NCI-H2029 (cell line): ENCODE measurements around the gene FKBP8.
A peak's percentile ranks its signal among the peaks of the same experiment; 100 is the strongest.

ENCODE experiments used
- DNase-seq: peaks from one replicate; lab custom pipeline; 2025; lab: John Stamatoyannopoulos, UW

Gene FKBP8

DNA sequence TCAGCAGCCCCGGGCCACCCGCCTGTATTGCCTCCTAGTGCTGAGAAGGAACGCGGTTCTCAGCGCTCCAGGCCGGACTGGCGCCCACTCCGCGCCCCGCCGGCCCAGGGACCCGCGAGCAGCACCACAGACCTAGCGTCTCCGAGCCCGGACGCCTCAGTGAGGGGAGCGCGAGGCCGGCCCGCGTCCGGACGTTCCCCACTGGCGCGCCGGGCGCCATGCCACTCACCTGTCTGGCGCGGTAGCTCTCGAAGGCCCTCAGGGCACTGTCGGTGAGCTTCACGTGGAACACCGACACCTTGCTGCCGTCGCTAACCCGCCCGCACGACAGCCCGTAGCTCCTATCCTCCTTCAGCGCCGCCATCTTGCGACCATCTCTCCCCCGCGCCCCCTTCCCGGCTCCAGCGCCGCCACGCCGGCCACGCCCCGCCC, 21.7 kb downstream of the FKBP8 start, which contains the start of gene ELL:
Gene ELL (minus strand): TSS at position 379 of the 432 bp plus-strand sequence. CDS start 15 bp downstream, at position 364.
- DNase-seq, result no peak

DNA sequence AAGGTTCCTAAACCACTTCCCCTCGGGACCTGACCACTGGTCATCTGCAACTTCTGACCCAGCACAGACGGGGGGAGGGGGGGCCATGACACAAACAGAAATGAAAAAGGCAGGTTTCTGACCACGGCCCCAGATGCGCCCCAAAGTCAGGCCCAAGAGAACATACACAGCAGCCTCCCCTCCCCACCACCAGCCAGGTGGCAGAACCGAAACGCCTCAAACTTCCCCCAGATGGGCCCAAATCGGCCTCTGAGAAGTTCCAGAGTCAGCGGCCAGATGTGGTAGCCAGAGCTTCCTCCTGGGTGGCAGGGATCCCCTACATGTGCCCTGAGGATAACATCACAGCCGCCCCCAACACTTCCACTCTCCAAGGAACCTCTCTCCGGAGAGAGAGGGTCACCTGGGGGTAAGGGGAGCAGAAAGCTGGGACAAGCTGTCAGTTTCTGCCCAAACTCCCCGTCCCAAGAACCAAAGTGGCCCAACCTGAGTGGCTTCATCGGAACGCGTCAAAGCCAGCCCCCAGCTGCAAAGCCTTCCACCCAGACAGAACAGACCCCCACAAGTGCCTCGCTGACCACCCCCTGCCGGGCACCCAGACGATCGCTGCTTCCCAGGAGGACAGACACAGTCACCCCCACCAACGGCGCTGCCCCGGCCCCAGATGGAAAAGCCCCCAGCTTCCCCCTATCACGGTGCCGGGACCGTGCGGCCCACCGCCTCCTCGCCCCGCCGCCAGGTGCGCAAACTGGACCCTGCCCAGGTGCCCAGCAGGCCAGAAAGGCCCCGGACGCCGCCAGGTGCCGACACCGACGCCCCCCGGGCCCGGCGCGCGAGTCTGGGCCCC, 22.3 kb downstream of the FKBP8 start:
- no peak for DNase-seq

DNA sequence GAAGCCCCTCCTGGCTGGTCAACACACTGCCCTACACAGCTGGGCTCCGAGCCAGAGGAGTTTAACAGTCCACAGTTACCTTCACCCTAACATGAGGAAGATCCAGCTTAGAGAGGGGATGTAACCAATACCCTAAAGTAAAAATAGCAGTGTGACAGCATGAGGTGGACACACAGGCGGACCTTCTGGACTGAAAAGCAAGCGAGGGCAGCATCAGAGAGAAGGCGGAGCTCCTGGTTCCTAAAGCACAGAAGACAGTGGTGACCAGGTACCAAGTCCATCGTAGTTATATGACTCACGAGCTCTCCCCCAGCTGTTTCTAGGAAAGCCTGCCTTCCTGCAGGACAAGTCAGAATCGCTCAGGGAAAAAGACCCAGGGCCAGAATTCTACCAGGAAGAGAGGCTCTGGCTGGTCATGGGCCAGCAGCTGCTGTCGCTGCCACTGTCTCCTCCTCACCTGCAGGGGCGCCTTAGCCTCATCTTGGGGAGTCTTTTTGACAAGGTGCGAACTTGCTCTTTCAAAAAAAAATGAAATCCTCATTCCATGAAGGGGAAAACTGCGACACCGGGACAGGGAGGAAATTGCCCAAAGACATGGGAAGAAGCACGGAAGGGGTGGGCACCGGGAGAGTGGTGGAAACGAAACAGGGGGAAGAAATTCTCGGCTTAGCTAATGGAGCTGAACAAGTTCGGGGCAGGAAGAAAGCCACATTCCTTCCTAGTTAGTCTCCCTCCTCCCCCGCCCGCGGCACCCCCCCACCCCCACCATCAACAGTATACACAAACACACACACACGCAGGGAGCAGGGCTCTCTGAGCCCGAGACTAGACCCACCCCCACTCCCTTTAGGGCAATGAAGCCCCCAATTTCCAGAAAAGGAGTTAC, 23.2 kb downstream of the FKBP8 start:
- peak; percentile 50 for DNase-seq

DNA sequence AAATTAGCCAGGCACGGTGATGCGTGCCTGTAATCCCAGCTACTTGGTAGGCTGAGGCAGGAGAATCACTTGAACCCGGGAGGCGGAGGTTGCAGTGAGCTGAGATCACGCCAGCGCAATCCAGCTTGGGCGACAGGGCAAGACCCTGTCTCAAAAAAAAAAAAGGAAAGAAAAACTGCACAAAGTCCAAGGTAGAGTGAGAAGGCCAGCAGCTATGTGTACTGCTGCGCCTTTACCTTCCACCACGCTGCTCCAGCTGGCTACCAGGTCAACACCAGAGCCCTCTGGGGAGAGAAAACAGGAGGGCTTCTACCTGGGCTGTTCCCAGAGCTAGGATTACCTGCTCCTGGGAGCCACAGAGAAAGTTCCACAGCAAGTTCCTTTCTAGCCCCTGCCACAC, 24.7 kb downstream of the FKBP8 start:
- no peak for DNase-seq

DNA sequence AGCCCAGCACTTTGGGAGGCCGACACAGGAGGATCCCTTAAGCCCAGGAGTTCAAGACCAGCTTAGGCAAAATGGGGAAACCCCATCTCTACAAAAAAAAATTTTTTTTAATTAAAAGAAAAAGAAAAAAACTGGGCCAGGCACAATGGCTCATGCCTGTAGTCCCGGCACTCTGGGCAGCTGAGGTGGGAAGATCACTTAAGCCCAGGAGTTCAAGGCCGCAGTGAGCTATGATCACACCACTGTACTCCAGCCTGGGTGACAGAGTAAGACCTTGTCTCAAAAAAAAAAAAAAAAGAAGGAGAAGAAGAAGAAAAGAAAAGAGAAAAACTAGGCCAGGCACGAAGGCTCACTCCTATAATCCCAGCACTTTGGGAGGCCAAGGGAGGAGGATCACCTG, 25.8 kb downstream of the FKBP8 start:
- DNase-seq, result no peak

DNA sequence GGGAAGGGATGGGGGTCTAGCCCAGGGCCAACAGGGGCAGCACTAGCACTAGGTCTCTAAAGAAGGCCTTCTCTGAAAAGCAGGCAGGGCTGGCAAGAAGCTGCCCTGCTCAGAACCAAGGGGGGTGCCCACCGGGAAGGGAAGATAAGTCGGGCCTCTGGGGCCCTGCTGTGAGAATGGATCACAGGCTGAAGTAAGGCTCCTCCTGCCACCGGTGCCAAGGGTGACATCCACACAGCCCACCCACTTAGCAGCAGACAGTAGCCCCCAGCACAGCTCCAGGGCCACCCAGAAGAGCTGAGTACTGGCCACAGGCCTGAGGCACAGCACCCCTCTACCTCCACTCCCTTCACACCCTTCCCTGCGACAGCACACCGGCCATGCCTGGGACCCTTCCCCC, 27.4 kb downstream of the FKBP8 start:
- DNase-seq, result no peak

DNA sequence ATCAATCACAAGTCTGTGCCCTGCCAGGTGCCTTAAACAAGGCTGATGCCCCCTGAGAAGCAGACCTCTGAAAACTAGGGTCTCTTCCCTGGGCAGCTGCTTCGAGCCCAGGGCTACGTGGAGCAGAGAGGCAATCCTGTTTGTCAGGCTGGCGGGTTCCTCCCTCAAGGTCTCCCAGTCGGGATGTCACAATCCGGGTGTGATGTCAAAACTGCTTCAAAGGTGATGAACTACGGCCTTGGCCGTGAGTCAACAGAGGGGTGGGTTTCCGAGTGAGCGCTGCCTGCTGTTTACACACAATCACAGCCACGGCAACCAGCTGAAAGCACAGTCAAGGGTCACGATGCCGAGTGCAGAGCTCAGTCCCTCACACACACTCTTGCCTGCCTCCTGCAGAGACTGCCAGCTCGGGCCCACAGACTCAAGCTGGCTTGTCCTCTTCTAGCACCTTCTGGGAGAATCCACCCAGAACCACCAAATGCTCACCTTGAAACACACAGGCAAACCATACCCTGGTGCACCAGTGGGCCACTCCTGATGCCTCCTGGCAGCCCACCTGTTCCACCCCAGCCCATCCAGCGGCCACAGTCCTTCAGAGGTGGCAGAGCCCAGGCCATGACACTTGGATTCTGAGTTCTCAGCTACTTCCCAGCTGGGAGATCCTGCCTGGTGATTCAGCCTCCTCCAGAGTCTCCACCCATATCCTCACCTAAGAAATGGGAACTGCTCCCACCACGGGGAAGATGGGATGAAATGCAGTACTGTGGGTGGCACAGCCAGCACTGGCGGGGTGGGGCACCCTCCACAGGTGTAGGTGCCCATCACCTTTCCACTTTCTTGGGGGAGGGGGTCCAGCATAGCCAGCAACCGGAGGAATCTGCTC, 28.3 kb downstream of the FKBP8 start:
- peak; percentile 41 for DNase-seq

DNA sequence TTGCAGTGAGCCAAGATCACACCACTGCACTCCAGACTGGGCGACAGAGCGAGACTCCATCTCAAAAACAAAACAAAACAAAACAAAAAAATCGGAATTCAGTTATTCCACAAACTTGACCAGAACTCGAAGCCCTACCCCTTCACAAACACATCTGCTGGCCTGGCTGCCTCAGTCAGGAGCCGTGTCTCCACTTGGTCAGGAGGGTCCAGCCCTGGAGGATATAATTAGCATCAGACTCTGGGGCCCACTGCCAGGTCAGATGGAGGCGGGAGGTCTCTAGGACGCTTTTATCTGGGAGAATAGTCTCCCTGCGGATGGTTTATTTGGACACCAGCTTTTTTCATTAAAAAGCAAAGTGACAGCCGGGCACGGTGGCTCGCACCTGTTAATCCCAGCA, 29.5 kb downstream of the FKBP8 start:
- no peak for DNase-seq

DNA sequence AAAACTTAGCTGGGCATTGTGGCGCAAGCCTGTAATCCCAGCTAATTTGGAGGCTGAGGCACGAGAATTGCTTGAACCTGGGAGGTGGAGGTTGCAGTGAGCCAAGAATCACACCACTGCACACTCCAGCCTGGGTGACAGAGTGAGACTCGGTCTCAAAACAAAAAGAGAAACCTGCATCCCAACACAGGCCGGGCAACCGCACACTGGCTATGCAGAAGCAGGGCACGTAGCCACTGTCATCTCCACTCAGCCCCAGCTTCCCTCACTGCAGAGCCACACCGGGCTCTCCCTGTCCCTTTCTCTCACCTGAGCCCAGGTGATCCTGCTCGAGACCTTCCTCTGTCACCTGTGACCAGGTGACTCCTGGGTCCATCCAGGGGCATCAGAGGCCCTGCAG, 33.2 kb downstream of the FKBP8 start:
- no peak for DNase-seq

DNA sequence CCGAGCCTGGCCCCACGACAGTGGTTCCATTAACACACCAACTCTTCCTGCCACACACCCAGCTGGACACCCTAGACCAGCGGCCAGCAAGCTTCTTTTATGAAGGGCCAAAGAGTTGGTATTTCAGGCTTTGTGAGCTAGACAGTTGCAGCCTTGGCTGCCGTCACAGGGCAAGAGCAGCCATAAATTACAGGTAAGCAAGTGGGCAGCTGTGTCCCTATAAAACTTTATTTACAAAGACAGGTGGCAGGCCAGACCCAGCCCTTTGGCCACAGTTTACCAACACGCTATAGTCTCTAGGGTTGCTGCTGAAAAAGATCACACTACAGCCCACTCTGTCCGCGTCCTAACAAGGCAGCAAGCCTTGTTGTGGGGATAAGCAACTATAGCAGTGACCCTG, 34.8 kb downstream of the FKBP8 start:
- no peak for DNase-seq

DNA sequence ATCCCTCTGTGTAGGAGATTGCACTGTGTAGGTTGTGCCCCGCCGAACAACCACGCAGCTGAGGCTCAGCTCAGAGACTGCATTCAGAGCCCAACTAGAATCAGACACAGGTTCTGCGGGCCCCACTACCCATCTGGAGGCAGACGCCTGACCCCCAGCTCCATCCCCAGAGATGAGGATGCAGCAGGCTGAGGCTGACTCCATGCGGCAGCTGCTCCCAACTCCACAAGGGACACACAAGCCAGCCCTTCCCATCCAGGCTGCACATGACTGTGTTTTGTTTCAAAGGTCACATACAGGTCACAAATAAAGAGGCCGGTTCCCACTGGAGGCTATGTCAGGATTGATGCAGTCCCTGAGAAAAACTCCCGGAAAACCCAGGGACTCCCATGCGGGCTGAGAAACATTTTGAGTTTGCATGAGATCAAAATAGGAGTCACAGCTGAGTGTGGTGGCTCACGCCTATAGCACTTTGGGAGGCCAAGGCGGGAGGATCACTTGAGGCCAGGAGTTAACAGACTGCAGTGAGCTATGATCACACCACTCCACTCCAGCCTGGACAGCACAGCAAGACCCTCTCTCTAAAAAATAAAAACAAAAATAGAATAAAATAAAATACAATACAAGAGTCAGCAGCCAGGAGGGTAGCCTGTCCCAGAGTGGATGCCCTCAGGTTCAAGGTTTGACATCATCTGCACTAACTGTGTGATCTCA, 35.5 kb downstream of the FKBP8 start:
- DNase-seq, result no peak

DNA sequence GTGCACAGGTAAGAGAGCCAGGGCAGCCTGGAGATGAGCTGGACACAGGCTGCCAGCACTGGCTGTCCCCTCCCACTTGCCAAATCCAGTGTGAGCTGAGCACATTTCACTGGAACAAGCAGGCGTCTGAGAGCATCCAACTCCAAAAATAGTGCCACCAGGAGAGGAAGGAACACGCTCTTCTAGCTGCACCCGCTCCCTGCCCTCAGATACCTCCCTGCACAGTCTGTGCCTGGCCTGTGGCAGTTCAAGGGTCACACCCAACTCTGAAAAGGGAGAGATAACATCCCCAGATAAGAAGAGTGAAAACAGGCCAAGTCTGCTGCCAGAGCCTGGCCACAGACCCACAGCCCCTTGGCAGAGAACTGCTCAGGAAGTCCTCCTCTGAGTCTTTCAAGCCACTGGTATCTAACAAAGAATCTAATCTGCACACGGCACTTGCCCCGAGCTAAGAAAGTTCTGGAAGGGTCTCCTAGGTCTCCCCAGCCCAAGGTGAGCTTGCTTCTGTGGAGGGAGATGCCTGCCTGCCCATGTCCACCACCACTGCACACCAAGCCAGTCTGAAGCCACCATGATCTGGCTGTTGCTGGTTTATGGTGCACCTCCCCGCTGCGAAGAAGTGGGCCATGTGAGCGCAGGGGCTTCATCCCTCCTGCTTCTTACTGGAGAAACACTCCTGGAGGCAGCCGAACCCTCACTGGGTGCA, 36.2 kb downstream of the FKBP8 start:
- DNase-seq, result no peak

DNA sequence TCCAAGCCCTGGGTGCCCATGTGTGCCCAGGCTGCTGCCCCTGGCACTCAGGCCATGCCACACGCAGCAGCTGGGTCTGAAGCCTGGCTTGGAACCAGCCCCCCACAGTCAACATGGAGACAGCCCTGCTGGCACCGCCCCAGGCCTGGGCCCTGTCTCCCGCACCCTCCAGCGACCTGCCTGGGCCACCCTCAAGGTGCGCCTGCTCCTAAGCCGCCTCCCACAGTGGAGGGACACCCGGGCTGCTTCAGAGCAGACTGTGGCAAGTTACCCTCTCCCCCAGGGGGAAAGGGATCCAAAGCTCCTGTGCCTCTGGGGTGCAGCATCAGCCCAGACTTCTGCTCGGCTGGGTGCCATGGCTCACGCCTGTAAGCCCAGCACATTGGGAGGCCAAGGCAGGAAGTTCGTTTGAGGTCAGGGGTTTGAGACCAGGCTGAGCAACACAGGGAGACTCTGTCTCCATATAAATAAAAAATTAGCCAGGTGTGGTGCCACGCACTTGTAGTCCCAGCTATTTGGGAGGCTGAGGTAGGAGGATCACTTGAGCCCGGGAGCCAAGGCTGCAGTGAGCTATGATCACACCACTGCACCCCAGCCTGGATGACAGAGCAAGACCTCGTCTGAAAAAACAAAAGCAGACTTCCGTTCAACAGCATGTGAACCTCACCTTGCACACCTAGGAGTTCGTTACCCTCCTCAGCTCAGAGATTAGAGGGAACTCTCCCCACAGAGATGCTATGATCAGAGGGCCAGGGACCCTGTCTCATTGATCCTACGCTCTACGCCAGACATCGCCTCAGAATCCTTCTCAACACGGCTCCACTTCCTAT, 37.1 kb downstream of the FKBP8 start:
- DNase-seq, result no peak

DNA sequence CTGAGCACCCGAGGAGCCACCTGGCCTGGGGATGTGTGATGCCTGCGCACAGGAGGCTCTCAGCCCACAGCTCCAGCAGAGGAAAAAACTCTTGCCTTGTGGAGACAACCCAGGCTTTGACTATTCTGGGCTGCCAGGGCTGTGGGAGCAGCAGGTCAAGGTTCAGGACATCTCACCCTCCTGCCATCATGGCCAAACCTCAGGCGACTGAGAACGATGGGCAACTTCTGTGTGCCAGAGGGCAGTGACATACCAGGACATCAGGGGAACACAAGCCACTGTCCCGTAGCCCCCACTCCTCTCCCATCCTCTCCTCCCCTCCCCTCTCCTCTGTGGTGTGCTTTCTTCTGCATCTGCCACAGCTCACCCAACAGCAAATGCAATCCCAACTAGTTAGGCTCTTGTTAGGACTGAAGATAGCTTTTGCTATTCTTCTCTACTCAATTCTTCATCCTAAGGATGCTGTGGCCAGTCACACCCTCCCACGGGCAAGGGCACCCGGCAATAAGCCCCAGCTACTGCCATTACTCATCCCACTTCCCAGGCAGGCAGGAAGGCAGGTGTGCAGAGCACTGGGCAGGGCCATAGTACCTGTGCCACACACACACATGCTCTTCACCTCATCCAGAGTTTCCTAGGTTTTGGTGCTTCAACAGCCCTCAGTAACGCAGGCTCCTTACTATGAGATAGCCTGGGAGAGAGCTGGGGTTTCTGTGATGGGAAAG, 38.3 kb downstream of the FKBP8 start:
- no peak for DNase-seq

DNA sequence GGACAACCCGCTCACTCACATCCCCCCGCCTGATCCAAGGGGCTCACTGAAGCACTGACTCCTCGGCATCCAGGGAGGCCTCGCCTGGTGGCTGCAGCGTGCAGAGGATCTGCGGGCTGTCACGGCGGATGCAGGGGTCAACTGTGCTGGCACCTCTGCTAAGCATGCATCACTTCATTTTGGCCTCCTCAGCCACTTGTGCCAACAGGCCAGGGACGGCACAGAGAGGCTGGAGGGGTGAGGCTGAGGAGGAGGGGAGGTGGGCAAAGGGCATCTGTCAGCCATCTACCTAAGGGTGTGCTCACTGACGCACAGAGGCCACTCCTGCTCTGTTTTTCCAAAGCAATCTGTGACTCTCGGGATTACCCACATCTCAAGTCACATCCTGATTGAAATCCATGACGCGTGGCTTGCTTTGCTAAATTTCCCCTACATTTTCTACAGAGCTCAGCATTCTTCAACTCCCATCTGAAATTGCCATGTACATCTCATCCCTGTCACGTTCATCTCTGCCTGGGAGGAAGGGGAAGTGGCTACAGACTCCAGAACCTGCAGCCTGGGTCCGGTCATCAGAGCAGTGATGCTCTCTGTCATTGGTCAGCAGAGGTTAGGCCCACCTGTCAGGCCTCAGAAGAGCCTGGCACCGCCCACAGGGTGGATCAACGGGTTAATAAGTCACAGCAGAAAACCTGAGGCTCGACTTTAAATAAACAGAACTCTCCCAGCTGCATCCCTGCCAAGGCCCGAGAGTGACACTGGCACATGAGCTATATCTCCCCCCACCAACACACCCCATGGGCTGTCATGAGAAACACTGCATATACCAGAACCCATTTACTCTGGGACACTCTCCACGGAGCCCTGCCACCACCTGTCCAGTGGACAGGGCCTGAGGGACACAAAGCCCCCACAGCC, 39.1 kb downstream of the FKBP8 start:
- no peak for DNase-seq

DNA sequence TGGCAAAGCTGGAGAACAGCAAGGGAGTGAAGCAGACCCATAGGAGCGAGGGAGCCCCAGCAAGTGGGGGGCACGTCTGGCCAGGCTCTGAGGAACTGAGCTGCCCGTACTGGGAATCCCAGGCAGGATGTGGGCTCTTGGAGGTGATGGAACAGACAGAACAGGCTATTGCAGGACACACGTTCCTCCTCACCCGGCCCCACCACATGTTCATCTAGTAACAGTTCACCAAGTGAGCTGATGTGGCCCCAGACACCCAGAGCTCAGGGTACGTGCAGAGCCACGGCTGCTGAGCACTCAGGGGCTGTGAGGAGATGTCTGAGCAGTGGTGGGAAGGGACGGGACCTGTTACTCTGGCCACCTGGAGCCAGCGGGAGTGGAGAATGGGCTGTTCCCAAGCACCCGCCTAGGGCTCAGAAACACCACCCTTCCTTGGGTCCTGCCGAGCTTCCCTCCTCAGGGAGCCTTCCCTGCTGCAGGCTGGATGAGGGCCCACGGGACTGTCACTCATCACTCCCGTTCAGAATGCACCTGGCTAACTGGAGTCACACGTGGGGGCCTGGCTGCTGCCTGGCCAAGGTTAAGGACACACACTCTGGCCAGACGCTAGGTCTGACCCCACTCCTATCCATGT, 39.9 kb downstream of the FKBP8 start:
- DNase-seq, result no peak

DNA sequence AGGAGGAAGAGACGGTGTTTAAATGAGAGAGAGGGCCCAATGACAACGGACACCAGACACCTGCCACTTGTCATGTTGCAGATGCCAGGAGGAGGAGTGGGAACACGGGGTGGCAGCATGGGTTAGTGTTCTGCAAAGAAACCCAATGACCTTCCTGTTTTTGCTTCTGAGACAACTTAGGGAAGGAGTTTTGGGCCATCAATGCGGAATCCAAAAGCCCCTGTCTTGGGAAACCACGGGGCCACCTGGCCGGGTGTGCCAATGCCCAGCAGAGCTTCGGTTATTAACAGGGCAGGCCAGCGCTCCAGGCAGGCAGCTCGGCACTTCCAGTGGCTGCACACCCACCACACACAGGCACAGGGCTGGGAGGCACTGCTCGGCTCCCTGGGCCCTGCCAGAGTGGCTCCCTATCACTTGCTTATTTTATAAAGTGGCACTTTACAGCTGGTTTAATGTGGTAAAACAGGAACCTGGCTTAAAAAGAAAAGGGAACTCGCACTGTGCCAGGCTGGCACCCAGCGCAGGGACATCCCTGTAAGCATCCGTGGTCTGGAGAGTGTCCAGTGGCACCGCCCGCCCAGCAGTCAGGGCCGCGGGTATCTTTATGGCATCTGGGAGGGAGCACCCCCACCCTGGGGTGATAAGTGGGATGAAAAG, 40.6 kb downstream of the FKBP8 start:
- DNase-seq, result peak; percentile 44
